Esophagus squamous epithelium (tissue), 4 donors: ENCODE measurements around the gene MXI1.

Experiments used
- CTCF ChIP-seq, 6 experiments: fragments of 450-650 bp in 4 of 6; fragments of 200-600 bp in 2 of 6; sonication (generic) in 2 of 6; IDR thresholded peaks; one replicate each; pipeline ENCODE4 v1.5.1; 2016 to 2019; ENCODE audit warnings: antibody characterized with exemption in 6 of 6, mild to moderate bottlenecking in 4 of 6, moderate library complexity in 4 of 6
- POLR2A ChIP-seq, 4 donors: fragments of 450-650 bp; IDR thresholded peaks; one replicate each; pipeline ENCODE4 v1.6.1; 2017; ENCODE audit warnings: antibody characterized with exemption in 4 of 4, mild to moderate bottlenecking in 4 of 4, moderate library complexity in 3 of 4

GRCh38 chr10:110162741-110163145 is 44.7 kb upstream of the MXI1 start:
- TF ChIP-seq CTCF (IDR thresholded peaks at IDR 0.05) (no peak), POLR2A (IDR thresholded peaks at IDR 0.05) (no peak)
